ENCODE results near the gene FBXO3. TPM values are rescaled to one million over a fixed set of nuclear protein-coding genes. Genes with fewer than 3 reads are reported as not detected.

Gene FBXO3
- 66.3 and 103 TPM in 2 replicates for polyA plus RNA-seq

DNA sequence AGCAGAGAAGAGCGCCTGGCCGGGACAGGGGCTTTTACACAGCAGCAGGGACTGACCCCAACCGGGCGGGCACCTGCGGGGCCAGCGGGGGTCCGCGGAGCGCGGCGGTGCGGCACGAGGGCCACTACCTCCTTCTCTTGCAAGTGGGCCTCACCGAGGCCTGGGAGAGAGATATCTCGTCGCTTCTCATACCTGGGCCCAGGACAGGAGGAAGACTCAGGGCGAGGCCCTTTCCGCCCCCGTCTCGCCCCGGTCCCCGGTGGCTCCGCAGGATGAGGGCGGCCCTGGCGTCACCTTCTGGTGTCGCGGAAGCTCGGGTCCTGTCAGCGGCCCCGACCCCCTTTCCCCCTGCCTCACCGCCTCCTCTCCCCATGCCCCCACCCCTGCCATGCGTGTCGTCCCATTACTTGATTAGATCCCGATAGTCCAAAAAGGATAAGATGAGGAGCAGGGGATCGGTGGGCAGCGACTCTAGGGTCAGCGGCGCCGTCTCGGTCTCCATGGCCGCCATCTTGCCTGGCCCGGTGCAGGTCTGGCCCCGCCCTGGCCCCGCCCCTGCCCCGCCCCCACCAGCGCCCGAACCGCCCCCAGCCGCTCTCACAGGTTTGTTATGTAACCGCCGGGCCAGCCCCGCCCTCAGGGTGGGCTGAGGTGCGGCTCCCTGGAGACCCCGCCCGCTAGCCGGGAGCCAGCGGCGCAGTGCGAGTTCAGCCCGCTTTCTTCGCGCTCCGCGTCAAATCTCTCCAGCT is at the start of gene FBXO3:
TSS of gene FBXO3 (minus strand) at position 534 of the 749 bp plus-strand sequence. CDS start at position 511, 23 bp downstream.

DNA sequence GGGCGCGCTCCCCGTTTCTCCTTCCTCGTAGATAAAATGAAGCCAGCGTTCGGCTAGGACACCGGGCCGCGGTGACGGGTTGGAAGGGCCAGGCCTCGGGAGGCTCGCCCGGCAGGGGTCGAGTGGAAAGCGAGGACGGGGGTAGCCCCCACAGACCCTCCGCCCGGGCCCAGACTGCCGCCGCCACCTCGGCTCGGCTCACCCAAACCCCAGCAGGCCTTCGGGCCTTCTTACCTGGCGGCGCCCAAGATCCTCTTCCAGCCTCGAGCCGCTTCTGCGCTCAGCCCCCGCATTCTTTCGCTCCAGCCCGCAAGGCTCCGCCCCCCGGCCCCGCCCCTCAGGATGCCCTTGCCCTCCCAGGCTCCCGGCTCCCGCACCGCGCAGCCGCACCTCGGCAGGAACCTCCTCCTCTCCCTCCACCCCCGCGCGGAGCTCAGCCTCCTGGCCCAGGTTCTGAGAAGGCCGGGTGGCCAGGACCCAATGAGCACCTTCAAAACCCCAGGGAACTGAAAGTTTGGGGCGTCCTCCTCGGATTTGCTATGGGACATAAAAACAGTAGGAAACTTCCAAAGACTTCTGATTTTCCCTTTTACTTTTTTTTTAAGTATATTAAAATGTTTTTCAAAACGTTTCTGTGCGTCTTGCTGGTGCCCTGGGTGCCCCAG is 38.0 kb downstream of the FBXO3 start, which contains the start of gene CD59:
TSS of gene CD59 (minus strand) at position 276 of the 665 bp plus-strand sequence. CDS start 13,978 bp downstream, outside the sequence.

DNA sequence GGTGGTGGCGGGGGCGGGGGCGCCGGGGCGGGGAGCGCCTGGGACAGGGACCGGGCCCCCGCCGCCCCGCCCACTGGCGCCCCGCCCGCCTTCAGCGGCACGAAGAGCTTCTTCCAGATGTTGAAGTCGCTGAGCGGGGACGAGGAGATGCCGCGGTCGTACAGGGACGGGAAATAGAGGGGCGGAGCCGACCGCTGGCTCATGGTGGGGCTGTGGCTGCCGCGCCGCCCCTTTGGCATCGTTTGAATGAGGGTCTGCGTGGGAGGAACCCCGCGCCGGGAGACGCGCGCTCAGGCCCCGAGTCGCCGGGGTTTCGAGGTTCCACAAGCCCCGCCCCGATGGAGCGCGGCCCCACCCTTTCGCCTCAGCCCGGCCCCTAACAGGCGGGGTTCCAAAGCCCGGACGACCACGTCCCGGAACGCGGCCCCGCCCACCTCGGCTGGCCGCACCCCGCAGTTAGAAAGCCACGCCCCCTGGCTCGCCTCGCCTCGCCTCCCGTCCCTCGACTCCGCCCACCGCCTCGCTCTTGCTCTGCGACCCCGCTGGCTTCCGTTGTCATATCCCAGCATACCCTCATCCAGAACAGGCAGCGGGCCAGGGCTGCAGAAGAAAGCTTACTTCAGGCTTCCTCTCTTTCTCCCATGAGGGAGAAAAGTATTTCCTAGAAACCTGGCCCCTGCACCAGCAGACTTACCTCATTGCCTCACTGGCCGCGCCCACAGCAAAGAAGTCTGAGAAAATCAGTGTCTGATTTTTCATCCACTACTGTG is 73.6 kb downstream of the FBXO3 start, which contains the start of gene C11orf91:
TSS of gene C11orf91 (minus strand) at position 325 of the 770 bp plus-strand sequence. CDS start at position 239, 86 bp downstream.

Other genes with a start within 250 kb of the FBXO3 start
- gene C11orf91, start 73.7 kb downstream of the FBXO3 start, polyA plus RNA-seq = not detected in 2 replicates
- gene CD59, start 38.1 kb downstream of the FBXO3 start, polyA plus RNA-seq = 248 and 291 TPM in 2 replicates
- gene LMO2, start 117.6 kb upstream of the FBXO3 start, polyA plus RNA-seq = 11.4 and 15.8 TPM in 2 replicates

Measured in Purkinje cell (primary cell).